ENCODE results near the gene PTH1R.
A peak's percentile ranks its signal among the peaks of the same experiment; 100 is the strongest.

The PTH1R gene

DNA sequence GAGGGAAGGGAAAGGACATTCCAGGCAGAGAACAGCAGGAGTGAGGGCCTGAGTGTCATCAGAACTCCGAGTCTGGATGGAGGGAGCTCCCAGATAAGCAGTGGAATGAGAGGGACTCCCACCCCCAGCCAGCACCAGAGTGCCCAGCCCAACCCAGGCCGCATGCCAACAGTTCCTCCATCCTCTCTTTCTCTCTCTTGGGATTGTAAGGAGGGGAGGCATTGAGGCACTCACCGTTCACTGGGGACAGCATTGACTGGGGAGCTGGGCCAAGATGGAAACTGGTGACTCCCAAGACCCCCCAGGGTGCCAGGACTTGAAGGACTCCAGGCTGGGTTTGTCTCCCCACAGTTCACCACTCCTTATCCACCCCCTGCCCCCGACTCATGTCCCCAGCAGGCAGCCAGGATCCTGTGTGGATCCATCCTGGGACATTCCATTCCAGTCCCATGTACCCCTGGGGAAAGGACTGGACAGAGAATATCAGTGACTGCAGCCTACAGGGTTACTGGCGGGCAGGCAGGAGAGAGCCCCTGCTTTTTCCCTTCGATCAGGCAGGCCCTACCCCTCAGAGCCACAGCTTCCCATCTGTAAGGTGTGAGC is 15.7 kb downstream of the PTH1R start:
- no peak for DNase-seq (ENCODE audit: low read depth, low spot score)
- no peak overlapping the region for H3K4me3 ChIP-seq (ENCODE audit: low read length)

DNA sequence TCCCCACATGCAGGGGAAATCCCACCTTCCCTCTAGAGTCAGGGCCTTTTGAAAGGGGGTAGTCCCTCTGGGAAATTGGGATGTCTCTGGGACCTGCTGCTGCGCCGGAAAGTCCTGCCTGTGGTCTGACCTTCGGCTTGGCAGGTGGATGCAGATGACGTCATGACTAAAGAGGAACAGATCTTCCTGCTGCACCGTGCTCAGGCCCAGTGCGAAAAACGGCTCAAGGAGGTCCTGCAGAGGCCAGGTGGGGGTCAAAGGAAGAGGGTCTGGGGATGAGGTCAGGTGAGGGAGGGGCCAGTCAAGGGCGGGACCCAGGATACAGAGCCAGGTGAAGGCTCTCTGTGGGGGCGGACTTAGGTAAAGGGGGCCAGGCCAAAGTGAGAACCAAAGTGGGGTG is 16.2 kb downstream of the PTH1R start:
- DNase-seq (ENCODE audit: low read depth, low spot score), result no peak
- H3K4me3 ChIP-seq (ENCODE audit: low read length), result no peak overlapping the region

DNA sequence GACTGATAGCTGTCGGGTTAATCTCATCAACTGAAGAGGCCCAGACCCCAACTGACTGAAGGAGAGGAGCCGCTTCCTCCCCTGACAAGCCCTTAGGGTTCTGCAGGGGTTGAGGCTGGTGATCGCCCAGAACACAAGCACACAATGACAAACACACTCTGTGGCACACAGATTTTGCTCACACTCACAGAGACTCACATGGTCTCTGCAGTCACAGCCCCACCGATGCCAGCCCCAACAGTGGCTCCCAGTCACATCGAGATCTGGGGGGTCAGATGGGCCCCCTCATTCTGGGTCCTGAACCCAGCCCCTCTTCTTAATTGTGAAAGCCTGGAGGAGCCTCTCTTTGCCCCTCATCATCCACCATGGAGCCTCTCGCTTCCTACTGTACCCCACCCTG is 16.7 kb downstream of the PTH1R start:
- no peak overlapping the region for H3K4me3 ChIP-seq (ENCODE audit: low read length)
- DNase-seq (ENCODE audit: low read depth, low spot score), result no peak

DNA sequence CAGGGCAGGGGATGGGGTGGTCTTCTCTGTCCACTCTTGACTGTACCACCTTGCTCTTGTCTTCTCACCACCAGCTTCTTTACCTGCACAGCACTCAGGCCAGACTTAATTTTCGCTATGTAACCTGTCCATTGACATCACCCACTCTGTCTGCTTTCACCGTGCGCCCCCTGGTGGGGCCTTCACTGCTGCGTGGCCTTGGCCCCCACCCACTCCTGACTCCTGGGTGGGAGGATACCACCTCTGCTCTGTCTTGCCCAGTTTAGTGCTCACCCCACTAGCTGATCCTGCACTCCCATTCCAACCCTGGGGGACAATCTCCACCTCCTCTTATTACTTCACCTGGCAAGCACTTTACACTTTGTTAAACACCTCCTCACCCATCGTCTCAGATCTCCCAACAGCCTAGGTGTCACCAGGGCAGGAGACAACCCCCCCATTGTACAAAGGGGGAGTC is 17.7 kb downstream of the PTH1R start:
- H3K4me3 ChIP-seq (ENCODE audit: low read length), result no peak overlapping the region
- DNase-seq (ENCODE audit: low read depth, low spot score), result peak; percentile 44

DNA sequence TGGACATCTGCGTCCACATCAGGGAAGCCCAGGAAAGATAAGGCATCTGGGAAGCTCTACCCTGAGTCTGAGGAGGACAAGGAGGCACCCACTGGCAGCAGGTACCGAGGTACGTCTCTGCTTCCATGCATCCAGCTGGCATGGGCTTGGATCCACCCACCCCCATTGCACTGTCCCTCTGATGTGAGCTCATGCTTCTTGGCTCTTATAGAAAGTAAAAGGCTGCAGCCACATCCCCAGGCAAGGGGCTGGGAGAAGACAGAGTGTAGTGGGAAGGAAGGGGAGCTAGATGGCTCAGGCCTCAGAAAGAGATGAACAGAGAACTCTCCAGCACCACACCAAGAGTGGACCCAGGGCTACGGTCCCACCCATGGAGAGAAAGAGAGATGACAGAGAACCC is 18.2 kb downstream of the PTH1R start:
- no peak for DNase-seq (ENCODE audit: low read depth, low spot score)

DNA sequence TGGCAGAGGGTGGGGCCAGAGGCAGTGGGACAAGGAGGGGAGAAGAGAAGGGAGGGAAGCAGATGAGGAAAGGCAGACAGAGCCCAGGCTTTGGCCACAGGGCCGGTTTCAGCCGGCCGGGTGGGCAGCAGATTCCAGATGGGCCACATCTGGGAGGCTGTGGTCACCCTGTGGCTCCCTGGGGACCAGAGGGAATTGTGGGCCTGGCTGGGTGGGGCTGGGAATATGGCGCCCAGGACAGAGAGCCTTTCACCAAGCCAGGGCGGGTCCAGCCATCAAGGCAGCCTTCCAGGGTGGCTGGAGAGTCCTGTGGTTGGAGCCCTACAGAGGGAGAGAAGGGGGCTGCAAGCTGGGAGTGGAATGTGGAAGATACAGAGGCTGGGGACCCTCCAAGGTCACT is 18.9 kb downstream of the PTH1R start:
- no peak overlapping the region for H3K4me3 ChIP-seq (ENCODE audit: low read length)
- DNase-seq (ENCODE audit: low read depth, low spot score), result no peak

More for the DNA sequence above, 18.2 kb downstream of the PTH1R start:
- H3K4me3 ChIP-seq (ENCODE audit: low read length), result no peak overlapping the region

DNA sequence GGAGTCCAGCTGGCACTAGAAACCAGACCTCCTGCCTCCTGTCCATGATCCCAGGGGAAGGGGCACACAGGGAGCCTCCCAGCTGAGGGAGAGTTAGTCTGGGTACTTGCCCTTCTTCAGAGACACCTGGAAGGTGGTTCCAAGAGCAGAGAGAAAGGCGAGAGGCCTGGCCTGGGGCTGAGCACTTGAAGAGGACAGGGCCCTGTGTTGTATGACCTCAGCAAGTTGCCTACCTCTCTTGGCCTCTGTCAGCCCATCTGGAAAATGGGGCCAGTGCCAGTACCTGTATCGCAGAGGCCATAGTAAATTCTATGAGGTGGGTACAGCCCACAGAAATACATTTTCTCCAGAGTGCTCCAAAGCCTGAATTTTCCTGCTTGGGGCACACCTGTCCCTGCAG is 19.5 kb downstream of the PTH1R start:
- no peak for DNase-seq (ENCODE audit: low read depth, low spot score)
- no peak overlapping the region for H3K4me3 ChIP-seq (ENCODE audit: low read length)

DNA sequence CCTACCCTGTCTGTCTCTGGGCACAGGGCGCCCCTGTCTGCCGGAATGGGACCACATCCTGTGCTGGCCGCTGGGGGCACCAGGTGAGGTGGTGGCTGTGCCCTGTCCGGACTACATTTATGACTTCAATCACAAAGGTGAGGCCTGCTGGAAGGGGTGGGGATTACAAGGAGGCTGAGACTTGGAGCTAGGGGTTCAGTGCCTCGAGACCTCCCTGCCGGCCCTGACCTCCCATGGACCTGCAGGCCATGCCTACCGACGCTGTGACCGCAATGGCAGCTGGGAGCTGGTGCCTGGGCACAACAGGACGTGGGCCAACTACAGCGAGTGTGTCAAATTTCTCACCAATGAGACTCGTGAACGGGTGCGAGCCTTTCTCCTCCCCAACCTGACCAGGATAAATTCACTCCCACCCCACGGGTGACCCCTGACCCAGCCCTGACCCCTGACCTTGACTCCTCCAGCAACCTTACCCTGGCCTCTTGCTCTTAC is 20.4 kb downstream of the PTH1R start:
- H3K4me3 ChIP-seq (ENCODE audit: low read length), result no peak overlapping the region
- no peak for DNase-seq (ENCODE audit: low read depth, low spot score)

DNA sequence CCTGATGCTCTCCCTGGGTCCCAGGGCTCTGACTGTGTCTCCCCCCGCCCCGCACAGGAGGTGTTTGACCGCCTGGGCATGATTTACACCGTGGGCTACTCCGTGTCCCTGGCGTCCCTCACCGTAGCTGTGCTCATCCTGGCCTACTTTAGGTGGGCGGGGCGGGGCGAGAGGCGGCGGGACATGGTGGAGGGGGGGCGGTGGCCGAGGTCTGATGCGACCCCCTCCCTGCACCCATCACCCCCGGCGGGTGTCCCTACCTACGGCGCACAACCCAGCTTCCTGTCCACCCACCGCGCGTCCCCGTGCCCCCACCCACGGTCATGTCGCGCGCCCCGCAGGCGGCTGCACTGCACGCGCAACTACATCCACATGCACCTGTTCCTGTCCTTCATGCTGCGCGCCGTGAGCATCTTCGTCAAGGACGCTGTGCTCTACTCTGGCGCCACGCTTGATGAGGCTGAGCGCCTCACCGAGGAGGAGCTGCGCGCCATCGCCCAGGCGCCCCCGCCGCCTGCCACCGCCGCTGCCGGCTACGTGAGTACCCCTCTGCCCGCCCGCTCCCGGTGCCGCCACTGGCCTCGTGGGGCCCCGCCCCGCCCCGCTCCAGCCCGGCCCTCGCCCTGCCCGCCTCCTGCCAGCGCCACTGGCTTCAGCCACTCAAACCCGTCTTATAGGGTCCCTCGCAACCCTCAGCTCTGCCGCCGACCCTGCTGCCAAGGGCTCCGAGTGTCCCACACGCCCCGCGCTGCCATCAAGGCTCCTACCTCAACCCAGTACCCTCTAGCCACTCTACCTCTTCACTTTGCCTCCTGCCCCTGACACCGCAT is 21.0 kb downstream of the PTH1R start:
- no peak for DNase-seq (ENCODE audit: low read depth, low spot score)

DNA sequence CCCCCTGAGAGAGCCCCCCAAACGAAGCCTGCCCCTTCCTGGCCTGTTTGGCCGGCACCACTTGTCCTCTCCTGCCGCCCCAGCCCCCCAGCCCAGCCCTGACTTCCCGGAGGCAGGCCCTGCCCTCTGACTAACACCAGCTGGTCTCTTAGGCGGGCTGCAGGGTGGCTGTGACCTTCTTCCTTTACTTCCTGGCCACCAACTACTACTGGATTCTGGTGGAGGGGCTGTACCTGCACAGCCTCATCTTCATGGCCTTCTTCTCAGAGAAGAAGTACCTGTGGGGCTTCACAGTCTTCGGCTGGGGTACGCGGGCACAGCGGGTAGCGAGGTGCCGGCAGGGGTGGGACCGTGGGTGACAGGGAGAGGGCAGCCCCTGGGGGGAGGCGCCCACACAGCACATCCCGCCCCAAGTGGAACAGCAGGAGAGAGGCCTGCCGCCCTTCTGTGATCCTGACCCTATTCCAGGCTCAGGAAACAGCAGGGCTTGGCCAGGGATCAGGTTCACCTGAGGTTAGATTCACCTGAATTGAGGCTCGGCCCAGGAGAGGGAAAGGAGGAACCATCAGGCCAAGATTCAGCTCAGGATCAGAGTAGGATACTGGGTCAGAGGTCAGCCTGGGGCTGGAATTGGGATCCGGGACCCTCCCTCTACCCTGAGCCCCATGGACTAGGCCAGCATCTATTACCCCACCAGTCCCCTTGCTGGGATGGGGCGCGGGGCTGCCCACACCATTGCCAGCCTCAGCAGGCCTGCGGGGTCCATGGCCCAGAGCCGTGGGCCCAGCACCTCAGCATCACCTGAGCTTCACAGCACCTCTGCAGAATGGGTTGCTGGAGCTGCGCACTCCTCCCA is 21.9 kb downstream of the PTH1R start:
- no peak for DNase-seq (ENCODE audit: low read depth, low spot score)
- no peak overlapping the region for H3K4me3 ChIP-seq (ENCODE audit: low read length)

More for the DNA sequence above, 21.0 kb downstream of the PTH1R start:
- H3K4me3 ChIP-seq (ENCODE audit: low read length), result no peak overlapping the region

DNA sequence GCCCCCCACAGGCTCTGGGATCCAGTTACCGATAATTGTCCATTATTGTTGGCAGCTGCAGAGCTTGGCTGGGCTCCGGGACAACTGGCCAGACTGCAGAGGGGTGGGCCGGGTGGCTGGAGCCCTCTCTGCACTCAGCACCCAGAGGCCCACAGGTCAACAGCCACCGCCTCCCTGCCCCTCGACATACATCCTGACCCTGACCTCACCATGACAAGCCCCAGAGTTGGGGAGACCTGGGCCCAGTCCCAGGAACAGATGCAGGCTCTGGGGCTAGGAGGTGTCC is 22.4 kb downstream of the PTH1R start:
- no peak overlapping the region for H3K4me3 ChIP-seq (ENCODE audit: low read length)
- DNase-seq (ENCODE audit: low read depth, low spot score), result no peak

DNA sequence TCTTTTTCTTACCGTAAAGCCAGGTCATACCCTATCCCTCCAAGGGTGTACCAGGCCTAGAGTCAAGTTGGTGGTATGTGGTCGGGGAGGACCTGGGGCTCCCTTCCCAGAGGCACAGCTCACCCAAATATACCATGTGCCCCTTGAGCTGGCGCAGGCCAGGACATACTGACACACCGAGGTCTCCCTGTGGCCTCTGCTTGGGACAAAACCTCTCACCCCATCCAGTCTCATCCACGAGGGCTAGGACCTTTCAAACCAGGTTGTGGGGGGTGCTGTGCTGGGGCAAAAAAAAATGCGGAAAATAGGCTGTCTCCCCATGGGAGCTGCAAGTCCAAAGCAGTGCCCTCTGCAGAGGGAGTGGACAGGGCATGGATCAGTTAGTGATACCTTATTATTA is 22.8 kb downstream of the PTH1R start:
- H3K4me3 ChIP-seq (ENCODE audit: low read length), result no peak overlapping the region
- no peak for DNase-seq (ENCODE audit: low read depth, low spot score)

DNA sequence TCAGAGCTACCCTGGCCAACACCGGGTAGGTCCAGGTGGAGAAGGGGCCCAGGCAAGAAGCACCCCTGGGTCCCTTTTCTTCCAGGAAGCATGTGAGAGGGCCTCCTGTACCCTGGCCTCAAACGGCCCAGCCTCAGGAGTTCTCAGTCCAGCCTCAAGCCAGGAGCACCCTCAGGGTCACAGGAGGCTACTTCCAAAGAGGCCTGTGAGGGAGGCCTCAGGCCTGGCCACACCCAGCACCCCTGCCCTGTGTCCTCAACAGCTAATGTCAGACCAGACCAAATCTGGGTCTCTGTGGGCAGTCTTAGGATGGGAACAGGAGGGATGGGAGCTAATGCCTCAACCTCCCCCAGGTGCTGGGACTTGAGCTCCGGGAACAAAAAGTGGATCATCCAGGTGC is 23.5 kb downstream of the PTH1R start:
- H3K4me3 ChIP-seq (ENCODE audit: low read length), result no peak overlapping the region
- DNase-seq (ENCODE audit: low read depth, low spot score), result no peak

DNA sequence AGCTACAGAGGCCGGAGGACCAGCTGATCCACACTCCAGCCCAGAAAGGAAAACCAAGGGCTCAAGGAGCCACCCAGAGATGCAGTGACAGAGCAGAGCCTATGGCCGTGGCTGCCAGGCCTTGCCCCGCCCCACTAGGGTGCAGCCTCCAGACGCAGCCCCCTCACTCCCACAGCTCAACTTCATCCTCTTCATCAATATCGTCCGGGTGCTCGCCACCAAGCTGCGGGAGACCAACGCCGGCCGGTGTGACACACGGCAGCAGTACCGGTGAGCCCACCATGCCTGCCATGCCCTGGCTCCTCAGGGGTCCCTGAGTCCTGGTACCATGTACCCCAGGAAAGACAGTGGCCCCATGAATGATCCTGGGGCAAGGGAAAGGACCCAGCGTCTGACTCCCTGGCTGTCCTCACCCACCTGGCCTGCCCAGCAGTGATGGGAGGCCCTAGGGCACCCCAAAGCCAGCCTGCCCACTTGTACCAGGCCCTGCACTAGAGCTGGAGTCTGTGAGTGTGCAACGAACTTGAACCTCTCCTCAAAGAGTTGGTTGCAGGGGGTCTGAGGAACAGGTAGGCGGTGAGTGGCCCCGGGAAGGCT is 24.2 kb downstream of the PTH1R start:
- DNase-seq (ENCODE audit: low read depth, low spot score), result no peak
- no peak overlapping the region for H3K4me3 ChIP-seq (ENCODE audit: low read length)

DNA sequence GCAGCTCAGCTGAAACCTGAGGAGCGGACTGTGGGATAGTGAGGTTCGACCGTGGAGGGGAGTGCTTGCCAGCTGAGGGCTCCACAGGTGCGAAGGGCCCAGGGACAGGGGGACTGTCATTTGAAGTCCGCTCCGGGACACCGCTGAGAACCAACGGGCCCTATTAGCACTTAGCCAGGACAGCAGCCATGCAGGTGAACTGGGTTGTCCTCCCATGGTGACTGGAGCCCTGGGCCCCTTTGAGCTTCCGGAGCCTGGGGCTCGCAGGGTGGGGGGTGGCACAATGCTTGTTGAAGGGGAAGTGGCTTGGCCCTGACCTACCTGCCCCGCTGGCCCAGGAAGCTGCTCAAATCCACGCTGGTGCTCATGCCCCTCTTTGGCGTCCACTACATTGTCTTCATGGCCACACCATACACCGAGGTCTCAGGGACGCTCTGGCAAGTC is 24.7 kb downstream of the PTH1R start:
- H3K4me3 ChIP-seq (ENCODE audit: low read length), result no peak overlapping the region
- DNase-seq (ENCODE audit: low read depth, low spot score), result no peak

DNA sequence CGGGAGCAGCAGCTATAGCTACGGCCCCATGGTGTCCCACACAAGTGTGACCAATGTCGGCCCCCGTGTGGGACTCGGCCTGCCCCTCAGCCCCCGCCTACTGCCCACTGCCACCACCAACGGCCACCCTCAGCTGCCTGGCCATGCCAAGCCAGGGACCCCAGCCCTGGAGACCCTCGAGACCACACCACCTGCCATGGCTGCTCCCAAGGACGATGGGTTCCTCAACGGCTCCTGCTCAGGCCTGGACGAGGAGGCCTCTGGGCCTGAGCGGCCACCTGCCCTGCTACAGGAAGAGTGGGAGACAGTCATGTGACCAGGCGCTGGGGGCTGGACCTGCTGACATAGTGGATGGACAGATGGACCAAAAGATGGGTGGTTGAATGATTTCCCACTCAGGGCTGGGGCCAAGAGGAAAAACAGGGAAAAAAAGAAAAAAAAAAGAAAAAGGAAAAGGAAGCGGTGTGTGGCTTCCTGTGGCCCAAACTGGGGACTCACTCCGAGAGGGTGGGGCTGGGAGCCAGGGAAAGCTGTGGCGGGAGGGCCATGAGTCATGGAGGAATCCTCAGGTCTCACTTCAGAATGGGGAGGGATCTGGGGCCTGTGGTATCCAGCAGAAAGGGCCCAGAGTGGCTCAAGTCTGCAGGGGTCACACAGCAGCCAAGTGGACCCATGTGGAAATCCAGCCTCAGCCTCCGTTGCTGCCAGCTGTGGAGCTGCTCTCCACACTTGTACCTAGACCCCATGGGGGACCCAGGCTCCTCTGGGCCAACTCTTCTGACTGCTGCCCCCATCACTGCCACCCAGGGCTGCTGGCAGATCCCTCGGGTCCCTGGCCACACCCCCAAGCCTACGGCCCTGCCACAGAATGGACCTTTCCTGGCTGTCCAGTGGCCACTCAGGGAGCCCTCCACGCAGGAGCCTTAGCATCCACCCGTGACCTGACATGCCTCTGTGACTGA is 26.1 kb downstream of the PTH1R start:
- DNase-seq (ENCODE audit: low read depth, low spot score), result no peak
- no peak overlapping the region for H3K4me3 ChIP-seq (ENCODE audit: low read length)

DNA sequence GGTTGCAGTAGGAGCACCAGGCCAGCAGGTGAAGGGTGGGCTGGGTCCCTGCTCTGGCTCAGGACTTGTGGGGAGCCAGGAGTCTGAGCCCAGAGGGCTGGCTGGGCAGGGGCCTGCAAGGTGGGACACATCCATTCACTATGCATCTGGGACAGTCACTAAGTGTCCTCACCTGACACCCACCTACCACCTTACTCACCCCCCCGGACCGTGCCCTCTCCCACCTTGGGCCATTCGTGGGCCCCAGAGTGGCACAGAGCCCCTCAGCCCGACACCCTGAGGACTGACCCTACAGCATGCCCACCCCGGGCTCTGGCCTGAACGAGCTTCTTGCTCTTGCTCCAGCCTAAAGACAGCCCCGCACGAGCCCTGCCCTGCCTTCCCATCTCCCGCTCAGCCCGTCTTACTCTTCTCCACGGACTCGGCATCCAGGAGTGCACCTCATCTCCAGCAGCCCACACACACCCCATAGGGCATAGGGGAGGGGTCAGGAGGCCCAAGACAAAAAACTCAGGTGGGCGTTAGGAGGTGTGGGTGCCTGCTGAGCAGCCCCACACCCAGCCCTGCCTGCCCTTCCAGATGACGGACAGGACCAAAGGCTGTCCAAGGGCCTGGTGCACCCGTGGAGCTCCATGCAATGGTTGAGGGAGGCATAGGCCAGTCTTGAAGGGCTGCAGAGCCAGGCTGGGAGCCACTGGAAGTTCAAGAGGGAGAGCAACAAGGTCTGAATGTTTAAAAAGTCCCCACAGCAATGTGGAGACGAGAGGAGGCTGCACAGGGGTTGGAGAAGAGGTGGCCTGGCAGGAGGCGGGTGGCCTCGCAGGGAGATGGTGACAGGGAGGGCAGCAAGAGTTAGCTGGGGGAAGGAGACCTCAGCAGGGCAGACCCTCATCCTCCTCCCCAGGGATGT is 27.0 kb downstream of the PTH1R start:
- H3K4me3 ChIP-seq (ENCODE audit: low read length), result no peak overlapping the region
- DNase-seq (ENCODE audit: low read depth, low spot score), result no peak

DNA sequence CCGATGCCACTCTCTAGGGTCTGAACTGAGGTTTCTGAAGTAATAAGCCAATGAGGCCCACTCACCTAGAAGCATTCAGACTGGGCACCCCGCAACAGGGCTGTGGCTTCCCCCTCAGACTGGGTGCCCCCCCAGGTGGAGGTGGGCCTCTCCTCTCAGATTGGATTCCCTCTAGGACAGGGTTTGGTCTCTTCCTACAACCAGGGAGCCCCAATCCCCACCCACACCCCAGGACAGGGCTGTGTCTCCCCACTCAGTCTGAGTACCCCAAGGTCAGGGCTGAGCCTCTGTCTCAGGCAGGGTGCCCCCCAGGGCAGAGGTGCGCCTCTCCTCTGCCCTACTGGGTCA is 27.7 kb downstream of the PTH1R start:
- no peak for DNase-seq (ENCODE audit: low read depth, low spot score)
- no peak overlapping the region for H3K4me3 ChIP-seq (ENCODE audit: low read length)

All from Jurkat, Clone E6-1 (cell line).